Kidney (tissue), 14 donors: ENCODE data around the gene ST6GALNAC4. TPM values are rescaled to one million over a fixed set of nuclear protein-coding genes. Genes with fewer than 3 reads are reported as not detected.

Experiments
- DNase-seq, 5 donors: peaks; one replicate each; pipeline ENCODE4 v3.0.0-alpha.2; 2013 to 2020
- FAIRE-seq: peaks from 2 replicates; lab custom pipeline; 2012; peaks lifted over from hg19 to GRCh38; lab: Jason Lieb, UNC
- H3K27ac ChIP-seq, 2 donors: one replicate each; pipeline ENCODE4 v1.7.0; 2013; ENCODE audit warnings: low read depth in 2 of 2, low read length in 2 of 2, inconsistent platforms in 1 of 2
- H3K27me3 ChIP-seq: one replicate; pipeline ENCODE4 v1.7.1; 2013; ENCODE audit warnings: low read length, inconsistent platforms; ENCODE audit not compliant: control insufficient read depth, insufficient read depth
- H3K36me3 ChIP-seq, 3 donors: one replicate each; pipeline versions ENCODE4 v1.7.0 to v1.7.1; 2013; ENCODE audit warnings: low read length in 3 of 3, control low read depth in 1 of 3, inconsistent platforms in 1 of 3; ENCODE audit not compliant: insufficient read depth in 3 of 3, control insufficient read depth in 2 of 3
- H3K4me1 ChIP-seq, 3 donors: one replicate each; pipeline versions ENCODE4 v1.7.0 to v1.7.1; 2013; ENCODE audit warnings: low read length in 3 of 3, inconsistent platforms in 1 of 3, low read depth in 1 of 3; ENCODE audit not compliant: control insufficient read depth in 2 of 3, insufficient read depth in 2 of 3
- H3K4me3 ChIP-seq, 3 donors: one replicate each; pipeline versions ENCODE4 v1.7.0 to v1.8.1; 2013; ENCODE audit warnings: low read length in 3 of 3, control low read depth in 1 of 3, inconsistent platforms in 1 of 3
- H3K9ac ChIP-seq, 3 donors: one replicate each; pipeline versions ENCODE4 v1.7.0 to v1.7.1; 2013; ENCODE audit warnings: low read length in 3 of 3, control low read depth in 1 of 3, inconsistent platforms in 1 of 3
- H3K9me3 ChIP-seq, 3 donors: one replicate each; pipeline versions ENCODE4 v1.7.0 to v1.7.1; 2013; ENCODE audit warnings: low read length in 3 of 3, control low read depth in 1 of 3, inconsistent platforms in 1 of 3; ENCODE audit not compliant: control insufficient read depth in 2 of 3, insufficient read depth in 1 of 3
- intact Hi-C: fragments of 100-400 bp; cut with DNase I; formaldehyde crosslinking; loops from one replicate; pipeline ENCODE4 v1.11.1; 2022
- polyA plus RNA-seq: library from polyadenylated mRNA; stranded (reverse); fragments of 350-450 nt; fragmentation: Illumina TruSeq; extraction: RNeasy Lipid Tissue Mini Kit (QIAGEN cat#74804); gene quantifications from one replicate; pipeline ENCODE4 v1.2.3, GENCODE V29; 2014; ENCODE audit warnings: low read depth, low replicate concordance; ENCODE audit not compliant: insufficient read depth
- total RNA-seq: library from RNA; stranded (reverse); fragmentation: NEBNext Ultra II Directional; extraction: Animal tissue kit (Norgen Biotek cat#: 25700); gene quantifications from one replicate; pipeline ENCODE4 v1.2.1, GENCODE V29; 2021
- TF ChIP-seq, protein P1 (sequence below): IDR thresholded peaks from 3 replicates; pipeline ENCODE4 v1.5.1; 2012; ENCODE audit warnings: mild to moderate bottlenecking, moderate library complexity, borderline replicate concordance; ENCODE audit not compliant: insufficient read depth; ENCODE audit errors: extremely low read depth
- donor health status: control.
- donor health status: control.
- donor health status: control.
- donor health status: control.
- donor health status: control.
- donor health status: DM: yes; HTN: yes; CAD: no.
- donor health status: Normal renal cell carcinoma (clear cell type).

ST6GALNAC4 gene
- total and polyA plus RNA-seq, 2 donors from 2014 or later, result 31.4 to 31.6 TPM

DNA sequence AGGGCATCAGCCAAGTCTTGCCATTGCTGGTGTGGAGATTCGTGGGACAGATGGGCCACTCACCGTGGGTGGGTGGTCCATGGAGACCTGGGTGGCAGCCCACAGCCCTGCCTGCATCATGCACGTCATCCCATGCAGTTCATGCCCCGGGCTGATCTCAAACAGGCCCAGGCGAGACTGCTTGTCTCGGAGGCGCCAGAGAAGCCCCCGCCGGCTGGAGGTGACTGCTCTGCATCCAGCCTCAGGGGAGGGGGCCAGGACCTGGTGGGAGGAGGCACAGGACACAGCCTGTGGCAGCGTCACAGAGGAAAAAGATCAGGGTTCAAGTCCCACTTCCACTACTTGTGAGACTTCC, 12.8 kb upstream of the ST6GALNAC4 start:
- DNase-seq, result peak in 1 of 5 donors; percentile 74
- TF ChIP-seq, protein P1, sequence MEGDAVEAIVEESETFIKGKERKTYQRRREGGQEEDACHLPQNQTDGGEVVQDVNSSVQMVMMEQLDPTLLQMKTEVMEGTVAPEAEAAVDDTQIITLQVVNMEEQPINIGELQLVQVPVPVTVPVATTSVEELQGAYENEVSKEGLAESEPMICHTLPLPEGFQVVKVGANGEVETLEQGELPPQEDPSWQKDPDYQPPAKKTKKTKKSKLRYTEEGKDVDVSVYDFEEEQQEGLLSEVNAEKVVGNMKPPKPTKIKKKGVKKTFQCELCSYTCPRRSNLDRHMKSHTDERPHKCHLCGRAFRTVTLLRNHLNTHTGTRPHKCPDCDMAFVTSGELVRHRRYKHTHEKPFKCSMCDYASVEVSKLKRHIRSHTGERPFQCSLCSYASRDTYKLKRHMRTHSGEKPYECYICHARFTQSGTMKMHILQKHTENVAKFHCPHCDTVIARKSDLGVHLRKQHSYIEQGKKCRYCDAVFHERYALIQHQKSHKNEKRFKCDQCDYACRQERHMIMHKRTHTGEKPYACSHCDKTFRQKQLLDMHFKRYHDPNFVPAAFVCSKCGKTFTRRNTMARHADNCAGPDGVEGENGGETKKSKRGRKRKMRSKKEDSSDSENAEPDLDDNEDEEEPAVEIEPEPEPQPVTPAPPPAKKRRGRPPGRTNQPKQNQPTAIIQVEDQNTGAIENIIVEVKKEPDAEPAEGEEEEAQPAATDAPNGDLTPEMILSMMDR, result no peak
- no peaks in the 10 kb centered on the region for H3K36me3 ChIP-seq
- FAIRE-seq, result no peak
- H3K27me3 ChIP-seq, result peaks cover 4% of the 10 kb centered on the region
- intact Hi-C loops, result no loop called here
- no peak overlapping the region for H3K4me3 ChIP-seq
- no peaks in the 10 kb centered on the region for H3K9me3 ChIP-seq
- no peak overlapping the region for H3K9ac ChIP-seq
- no peak overlapping the region for H3K27ac ChIP-seq
- peaks cover 0 to 24% (median 0%) of the 10 kb centered on the region in 3 donors for H3K4me1 ChIP-seq

- TF ChIP-seq, protein P1, result no peak
- intact Hi-C loops, result no loop called here
- no peak overlapping the region for H3K4me3 ChIP-seq
- FAIRE-seq (no peak), DNase-seq (peak in 1 of 5 donors; percentile 32)
- H3K9ac ChIP-seq, result no peak overlapping the region
- no peak overlapping the region for H3K27ac ChIP-seq
- H3K27me3 ChIP-seq, result peaks cover 4% of the 10 kb centered on the region
- no peaks in the 10 kb centered on the region for H3K36me3 ChIP-seq
- H3K9me3 ChIP-seq, result no peaks in the 10 kb centered on the region
- H3K4me1 ChIP-seq, result peaks cover 0 to 24% (median 0%) of the 10 kb centered on the region in 3 donors
These were observed 12.1 kb upstream of the ST6GALNAC4 start for GRCh38 chr9:127928676-127929624.

- peaks cover 0 to 24% (median 0%) of the 10 kb centered on the region in 3 donors for H3K4me1 ChIP-seq
- peak in 2 of 5 donors; percentile 34 to 74 for DNase-seq
- intact Hi-C loops, result no loop called here
These were observed 11.3 kb upstream of the ST6GALNAC4 start for GRCh38 chr9:127927988-127928675.

More at GRCh38 chr9:127927988-127928675, 11.3 kb upstream of the ST6GALNAC4 start:
- Histone ChIP-seq H3K27me3 (peaks cover 4% of the 10 kb centered on the region), H3K36me3 (no peaks in the 10 kb centered on the region), H3K4me3 (no peak overlapping the region), H3K9me3 (no peaks in the 10 kb centered on the region), H3K27ac (no peak overlapping the region), H3K9ac (no peak overlapping the region)
- TF ChIP-seq, protein P1, result no peak
- no peak for FAIRE-seq
